Gastrocnemius medialis (tissue), 4 donors: Measurements from ENCODE around the gene TNS1. TPM values are rescaled to one million over a fixed set of nuclear protein-coding genes. Genes with fewer than 3 reads are reported as not detected.

Source experiments
- ATAC-seq, 2 donors: fragments of 150-250 bp; one replicate each; pipeline ENCODE4 v1.9.1; 2016
- DNase-seq, 2 donors: peaks; one replicate each; pipeline ENCODE4 v3.0.0-alpha.2; 2019
- H3K27ac ChIP-seq, 4 donors: fragments of 200-600 bp; sonication (generic); 1 replicate in 1 of 4; 2 replicates in 3 of 4; pipeline ENCODE4 v1.5.1; 2016 to 2018; ENCODE audit warnings: mild to moderate bottlenecking in 2 of 4, moderate library complexity in 1 of 4
- H3K27me3 ChIP-seq, 3 donors: fragments of 200-600 bp; sonication (generic) in 2 of 3; 1 replicate in 1 of 3; 2 replicates in 2 of 3; pipeline versions ENCODE4 v1.5.1 to v1.6.0; 2016 to 2019; ENCODE audit warnings: mild to moderate bottlenecking in 1 of 3, moderate library complexity in 1 of 3
- H3K36me3 ChIP-seq, 2 donors: fragments of 200-600 bp; sonication (generic) in 1 of 2; one replicate each; pipeline ENCODE4 v1.5.1; 2017 to 2018
- H3K4me1 ChIP-seq, 2 donors: fragments of 200-600 bp; sonication (generic) in 1 of 2; one replicate each; pipeline ENCODE4 v1.5.1; 2016 to 2017; ENCODE audit warnings: mild to moderate bottlenecking in 2 of 2
- H3K4me3 ChIP-seq, 4 donors: fragments of 200-600 bp; sonication (generic) in 3 of 4; 1 replicate in 1 of 4; 2 replicates in 3 of 4; pipeline ENCODE4 v1.5.1; 2016 to 2019; ENCODE audit warnings: mild to moderate bottlenecking in 2 of 4
- H3K9me3 ChIP-seq, 3 donors: fragments of 200-600 bp; sonication (generic) in 2 of 3; 1 replicate in 1 of 3; 2 replicates in 2 of 3; pipeline ENCODE4 v1.5.1; 2016 to 2019
- CTCF ChIP-seq, 5 experiments: fragments of 450-650 bp in 3 of 5; fragments of 200-600 bp in 2 of 5; sonication (generic) in 2 of 5; IDR thresholded peaks in 4 of 5; conservative IDR thresholded peaks in 1 of 5; 1 replicate in 4 of 5; 2 replicates in 1 of 5; pipeline ENCODE4 v1.5.1; 2016 to 2019; ENCODE audit warnings: antibody characterized with exemption in 5 of 5, mild to moderate bottlenecking in 3 of 5, moderate library complexity in 3 of 5
- POLR2A ChIP-seq, 2 donors: fragments of 450-650 bp; IDR thresholded peaks; one replicate each; pipeline ENCODE4 v1.6.1; 2017; ENCODE audit warnings: antibody characterized with exemption in 2 of 2, mild to moderate bottlenecking in 2 of 2, moderate library complexity in 2 of 2
- in situ Hi-C, 4 donors: fragments of 200-750 bp; cut with MboI; loops; one replicate each; pipeline versions ENCODE4 v1.15.0 to v1.8.0; 2017; ENCODE audit warnings: low sequenced_read_pairs in 4 of 4
- intact Hi-C: fragments of 100-400 bp; cut with DNase I; formaldehyde crosslinking; loops from one replicate; pipeline ENCODE4 v1.15.1; 2023; ENCODE audit warnings: low total_unique reads
- total RNA-seq, 4 donors: library from RNA; depleted of rRNA; stranded (reverse); fragments of >200 nt; gene quantifications; one replicate each; pipeline versions ENCODE4 v1.1.0 to v1.2.3, GENCODE V29; 2016

TNS1 gene
- total RNA-seq, 4 donors from 2014 or later: 407 to 670 (median 484) TPM

- intact Hi-C loops: no loop called here
- in situ Hi-C loops: loop anchor here in 1 of 4 donors (10.0 kb wide), 1 partner anchor 262 kb away; no protein-coding TSS in a partner anchor
- H3K36me3 ChIP-seq: no peaks in the 10 kb centered on the region
Observed at GRCh38 chr2:217783243-217783642, 219.6 kb downstream of the TNS1 start.

DNA sequence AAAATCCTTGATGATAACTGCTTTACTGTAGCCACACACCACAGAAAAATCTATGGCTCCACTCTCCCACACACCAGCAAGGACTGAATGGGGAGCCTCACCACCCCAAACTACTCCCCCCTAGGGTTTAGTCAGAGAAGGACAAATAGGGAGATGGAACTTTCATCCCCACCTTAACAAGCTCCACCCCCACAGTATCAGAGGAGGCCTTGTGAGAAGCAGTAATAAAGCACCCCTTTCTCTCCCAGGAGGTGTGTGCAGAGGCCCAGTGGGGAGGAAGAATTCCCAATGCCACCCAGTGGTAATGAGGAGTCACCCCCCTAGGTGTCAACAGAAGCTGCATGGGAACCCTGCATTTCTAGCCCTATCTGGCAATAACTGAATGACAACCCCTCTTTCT is 224.9 kb downstream of the TNS1 start:
- no peak for TF ChIP-seq POLR2A (IDR thresholded peaks at IDR 0.05)
- no peak for TF ChIP-seq CTCF (IDR thresholded peaks at IDR 0.05 in 4 of 5, conservative IDR thresholded peaks at IDR 0.05 in 1 of 5)
- Histone ChIP-seq H3K36me3 (no peaks in the 10 kb centered on the region), H3K27me3 (no peaks in the 10 kb centered on the region), H3K4me1 (no peaks in the 10 kb centered on the region), H3K9me3 (no peaks in the 10 kb centered on the region), H3K4me3 (no peak overlapping the region), H3K27ac (no peak overlapping the region)
- no peak for DNase-seq
- in situ Hi-C loops (no loop called here), intact Hi-C loops (no loop called here)
- peak in 1 of 2 donors; percentile 7 for ATAC-seq

More at GRCh38 chr2:217783243-217783642, 219.6 kb downstream of the TNS1 start:
- Histone ChIP-seq H3K27ac (no peak overlapping the region), H3K4me3 (no peak overlapping the region), H3K9me3 (no peaks in the 10 kb centered on the region), H3K4me1 (no peaks in the 10 kb centered on the region), H3K27me3 (no peaks in the 10 kb centered on the region)
- TF ChIP-seq CTCF (IDR thresholded peaks at IDR 0.05 in 4 of 5, conservative IDR thresholded peaks at IDR 0.05 in 1 of 5) (no peak), POLR2A (IDR thresholded peaks at IDR 0.05) (no peak)
- DNase-seq: no peak
- no peak for ATAC-seq

DNA sequence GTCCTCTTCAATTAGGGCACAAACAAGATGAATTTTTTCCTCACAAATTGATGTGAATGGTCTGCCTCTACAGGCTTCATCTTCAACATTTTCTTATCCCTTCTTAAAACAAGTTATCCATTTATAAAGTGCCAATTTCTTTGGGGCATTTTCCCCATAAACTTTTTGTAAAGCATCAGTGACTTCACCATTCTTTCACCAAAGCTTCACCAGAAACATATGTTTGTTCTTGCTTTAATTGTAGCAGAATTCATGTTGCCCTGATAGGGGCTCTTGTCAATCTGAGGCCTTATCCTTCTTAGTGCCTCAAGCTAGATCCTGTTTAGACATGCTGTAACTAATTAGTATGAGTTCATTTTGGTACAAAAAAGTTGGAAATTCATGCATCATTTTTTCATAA is 226.2 kb downstream of the TNS1 start:
- DNase-seq (no peak), ATAC-seq (no peak)
- Histone ChIP-seq H3K36me3 (no peaks in the 10 kb centered on the region), H3K4me1 (no peaks in the 10 kb centered on the region), H3K9me3 (no peaks in the 10 kb centered on the region), H3K27me3 (no peaks in the 10 kb centered on the region), H3K4me3 (no peak overlapping the region), H3K27ac (no peak overlapping the region)
- in situ Hi-C loops (no loop called here), intact Hi-C loops (no loop called here)
- TF ChIP-seq POLR2A (IDR thresholded peaks at IDR 0.05): no peak
- no peak for TF ChIP-seq CTCF (IDR thresholded peaks at IDR 0.05 in 4 of 5, conservative IDR thresholded peaks at IDR 0.05 in 1 of 5)

DNA sequence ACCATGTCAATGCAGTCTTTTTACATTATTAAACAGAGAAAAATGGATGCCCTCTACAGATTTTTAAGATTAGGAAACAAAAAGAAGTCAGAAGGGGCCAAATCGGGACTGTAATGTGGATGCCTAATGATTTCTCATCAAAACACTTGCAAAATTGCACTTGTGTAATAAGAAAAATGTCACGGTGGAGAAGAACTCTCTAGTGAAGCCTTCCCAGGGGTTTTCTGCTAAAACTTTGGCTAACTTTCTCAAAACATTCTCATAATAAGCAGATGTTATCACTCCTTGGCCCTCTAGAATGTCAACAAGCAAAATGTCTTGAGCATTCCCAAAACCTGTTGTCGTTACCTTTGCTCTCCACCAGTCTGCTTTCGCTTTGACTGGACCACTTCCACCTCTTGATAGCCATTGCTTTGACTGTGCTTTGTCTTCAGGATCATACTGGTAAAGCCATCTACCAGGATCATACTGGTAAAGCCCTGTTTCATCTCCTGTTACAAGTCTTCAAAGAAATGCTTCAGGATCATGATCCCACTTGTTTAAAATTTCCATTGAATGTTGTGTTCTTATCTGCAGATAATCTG is 226.8 kb downstream of the TNS1 start:
- Histone ChIP-seq H3K4me1 (no peaks in the 10 kb centered on the region), H3K27ac (no peak overlapping the region), H3K27me3 (no peaks in the 10 kb centered on the region), H3K9me3 (no peaks in the 10 kb centered on the region), H3K4me3 (no peak overlapping the region), H3K36me3 (no peaks in the 10 kb centered on the region)
- intact Hi-C loops: no loop called here
- peak in 1 of 2 donors; percentile 5 for ATAC-seq
- TF ChIP-seq CTCF (IDR thresholded peaks at IDR 0.05 in 4 of 5, conservative IDR thresholded peaks at IDR 0.05 in 1 of 5) (no peak), POLR2A (IDR thresholded peaks at IDR 0.05) (no peak)
- in situ Hi-C loops: no loop called here
- no peak for DNase-seq

DNA sequence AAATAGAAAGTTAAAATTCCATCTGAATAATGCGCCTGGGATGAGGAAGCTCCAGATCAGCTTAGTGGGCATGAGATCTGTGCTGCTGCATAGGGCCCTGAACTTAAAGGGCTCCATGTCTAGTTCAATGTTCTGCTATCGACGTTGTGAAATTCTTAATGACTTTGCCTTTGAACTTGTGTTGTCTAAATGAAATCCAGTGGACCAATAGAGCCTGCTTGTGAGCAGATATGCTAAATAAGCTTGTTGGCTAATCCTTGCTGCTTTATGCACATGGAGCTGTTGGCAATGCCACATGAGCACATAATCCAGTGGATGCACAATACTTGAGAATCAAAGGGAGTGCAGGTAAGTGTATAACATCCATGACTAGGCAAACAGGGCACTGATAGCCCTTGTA is 228.6 kb downstream of the TNS1 start:
- TF ChIP-seq POLR2A (IDR thresholded peaks at IDR 0.05) (no peak), CTCF (IDR thresholded peaks at IDR 0.05 in 4 of 5, conservative IDR thresholded peaks at IDR 0.05 in 1 of 5) (no peak)
- in situ Hi-C loops: no loop called here
- ATAC-seq (no peak), DNase-seq (no peak)
- no peaks in the 10 kb centered on the region for H3K27me3 ChIP-seq
- no peaks in the 10 kb centered on the region for H3K4me1 ChIP-seq
- no peaks in the 10 kb centered on the region for H3K9me3 ChIP-seq
- H3K27ac ChIP-seq: no peak overlapping the region
- H3K36me3 ChIP-seq: no peaks in the 10 kb centered on the region
- no peak overlapping the region for H3K4me3 ChIP-seq
- intact Hi-C loops: no loop called here
